M059J (cell line): ENCODE data around the gene DLG1. TPM values are rescaled to one million over a fixed set of nuclear protein-coding genes. Genes with fewer than 3 reads are reported as not detected.

ENCODE experiments used
- DNase-seq: peaks from one replicate; pipeline ENCODE4 v3.0.0-alpha.2; 2012; ENCODE audit warnings: low read depth
- total RNA-seq: library from RNA; depleted of rRNA; stranded (reverse); fragments of >200 nt; shearing (Covaris generic); gene quantifications from 2 replicates; pipeline ENCODE4 v1.2.3, GENCODE V29; 2014

The DLG1 gene
- total RNA-seq, 1 experiment from 2014 or later, result 99.0 TPM

DNA sequence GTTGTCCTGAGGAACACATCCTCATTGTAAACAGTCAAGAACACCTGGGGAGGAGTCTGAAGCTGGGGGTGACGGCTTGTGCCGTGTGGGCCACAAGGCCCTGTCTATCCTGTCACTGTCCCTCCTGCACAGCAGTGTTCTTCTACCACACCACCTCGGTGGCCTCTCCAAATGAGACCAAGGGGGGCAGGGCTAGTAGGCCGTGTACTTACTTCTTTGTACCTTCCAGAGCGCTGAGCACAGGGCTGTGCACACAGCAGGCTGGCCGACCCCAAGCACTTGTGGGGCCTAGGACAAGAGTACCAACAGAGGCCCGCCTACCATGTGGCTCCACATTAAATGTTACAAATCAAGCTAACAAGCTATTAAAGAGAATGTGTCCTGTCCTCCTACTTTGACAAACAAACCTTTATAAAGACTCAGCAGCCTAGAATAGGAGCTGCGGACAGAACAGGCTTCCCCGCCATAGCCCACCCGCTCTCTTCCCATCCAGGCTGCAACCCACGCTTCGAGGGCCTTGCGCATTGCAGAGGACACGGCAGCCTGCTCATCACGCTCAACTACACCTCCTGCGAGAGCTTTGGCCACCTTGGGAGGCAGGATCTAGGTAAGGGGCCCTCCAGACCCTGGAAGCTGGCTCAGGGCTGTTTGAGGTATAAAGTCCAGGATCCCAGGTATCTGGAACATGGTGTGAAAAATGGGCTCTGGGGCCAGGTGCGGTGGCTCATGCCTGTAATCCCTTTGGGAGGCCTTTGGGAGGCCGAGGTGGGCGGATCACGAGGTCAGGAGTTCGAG lies 299.2 kb downstream of the DLG1 start:
- DNase-seq, result no peak

DNA sequence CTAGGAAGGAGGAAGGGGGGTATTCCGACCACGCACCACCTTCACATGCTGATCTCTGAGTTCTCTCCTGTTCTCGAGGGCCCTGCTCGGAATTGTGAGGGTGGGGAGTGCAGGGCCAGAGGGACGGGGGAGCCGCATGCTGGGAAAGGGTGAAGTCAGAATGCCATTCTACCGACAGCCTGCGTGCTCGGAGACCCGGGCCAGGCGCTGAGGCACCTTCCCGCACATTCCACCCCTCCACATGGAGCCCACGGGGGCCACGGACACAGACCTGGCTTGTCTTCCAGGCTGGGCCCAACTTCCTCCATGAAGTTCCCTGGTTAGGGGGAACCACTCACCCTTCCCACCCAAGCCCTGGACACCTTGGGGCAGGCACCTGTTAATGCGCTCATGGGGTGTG lies 301.1 kb downstream of the DLG1 start:
- no peak for DNase-seq

DNA sequence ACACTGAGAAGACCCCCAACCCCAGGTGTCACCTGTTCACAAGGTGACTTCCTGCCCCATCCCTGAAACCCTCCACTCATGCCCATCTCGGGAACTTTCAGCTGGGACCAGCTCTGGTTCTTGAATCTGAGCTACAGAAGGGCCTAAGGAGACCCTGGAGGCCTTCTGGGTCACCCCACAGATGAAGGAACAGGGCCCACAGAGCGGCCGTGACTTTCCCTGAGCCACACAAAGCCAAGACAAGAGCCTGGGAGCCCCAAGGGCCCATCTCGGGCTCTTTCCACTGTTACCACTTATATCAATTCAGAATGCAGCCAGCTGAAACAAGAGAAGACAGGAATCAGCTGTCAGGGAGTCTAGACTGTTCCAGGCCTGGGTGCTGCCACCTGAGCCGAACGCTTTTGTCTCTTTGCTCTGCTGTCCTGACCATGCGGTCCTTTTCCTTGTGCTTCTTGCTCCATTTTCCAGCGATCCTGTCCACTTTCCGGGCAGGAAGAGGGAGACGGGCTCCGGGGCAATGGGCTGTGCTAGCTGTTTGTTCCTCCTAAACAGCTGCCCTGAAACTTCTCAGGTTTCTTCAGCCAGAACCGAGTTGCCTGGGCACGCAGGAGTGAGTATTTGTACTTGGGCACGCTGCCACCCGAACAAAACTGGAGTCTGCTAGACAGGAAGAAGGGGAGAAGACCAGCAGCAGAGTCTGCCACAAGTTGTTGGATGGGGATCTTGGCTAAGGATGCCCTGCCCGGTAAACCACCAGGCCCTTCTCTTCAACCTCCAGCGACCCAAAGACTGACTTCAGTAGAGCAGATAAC lies 301.8 kb downstream of the DLG1 start:
- no peak for DNase-seq

DNA sequence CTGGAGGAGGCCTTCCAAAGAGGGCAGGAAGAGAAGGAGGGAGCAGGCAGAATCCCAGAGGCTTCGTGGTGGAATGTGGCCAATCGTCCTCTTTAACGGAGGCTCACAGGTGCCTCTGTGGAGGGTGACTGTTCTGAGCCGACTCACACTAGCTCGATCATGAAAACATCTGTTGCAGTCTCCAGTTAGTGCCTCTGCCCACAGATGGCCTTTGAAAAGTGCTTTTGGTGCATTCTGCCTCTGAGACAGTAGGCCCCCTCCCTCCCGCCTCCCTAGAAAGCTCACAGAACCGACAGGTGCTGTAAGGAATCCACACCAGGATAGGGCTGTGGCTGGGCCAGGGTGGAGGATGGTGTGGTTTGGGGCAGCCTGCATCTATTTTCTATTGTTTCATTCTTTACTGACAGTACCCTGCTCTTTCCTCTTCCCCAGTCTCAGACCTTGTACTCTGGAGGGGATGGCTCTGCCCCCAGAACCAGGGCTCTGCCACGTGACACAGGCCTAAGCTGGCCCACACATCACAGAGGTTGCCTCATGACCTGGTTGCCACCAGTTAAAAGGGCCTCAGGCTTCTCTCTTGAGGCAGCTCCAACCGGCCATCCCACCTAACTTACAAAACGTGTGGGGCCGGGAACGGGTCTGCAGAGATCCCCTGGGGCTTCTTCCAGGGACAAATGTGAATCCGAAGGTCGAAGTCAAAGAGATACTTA lies 302.6 kb downstream of the DLG1 start:
- no peak for DNase-seq

DNA sequence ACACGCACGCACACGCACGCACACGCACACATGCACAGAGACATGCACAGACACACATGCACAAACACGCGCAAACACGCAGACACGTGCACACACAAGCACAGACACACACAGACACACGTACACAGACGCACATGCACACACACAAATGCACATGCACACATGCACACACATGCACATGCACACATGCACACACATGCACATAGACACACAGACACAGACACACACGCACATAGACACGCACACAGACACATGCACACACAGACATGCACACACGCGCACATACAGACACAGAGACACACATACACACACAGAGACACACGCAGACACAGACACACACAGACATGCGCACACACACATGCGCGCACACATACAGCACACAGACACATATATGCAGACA lies 303.4 kb downstream of the DLG1 start:
- no peak for DNase-seq

DNA sequence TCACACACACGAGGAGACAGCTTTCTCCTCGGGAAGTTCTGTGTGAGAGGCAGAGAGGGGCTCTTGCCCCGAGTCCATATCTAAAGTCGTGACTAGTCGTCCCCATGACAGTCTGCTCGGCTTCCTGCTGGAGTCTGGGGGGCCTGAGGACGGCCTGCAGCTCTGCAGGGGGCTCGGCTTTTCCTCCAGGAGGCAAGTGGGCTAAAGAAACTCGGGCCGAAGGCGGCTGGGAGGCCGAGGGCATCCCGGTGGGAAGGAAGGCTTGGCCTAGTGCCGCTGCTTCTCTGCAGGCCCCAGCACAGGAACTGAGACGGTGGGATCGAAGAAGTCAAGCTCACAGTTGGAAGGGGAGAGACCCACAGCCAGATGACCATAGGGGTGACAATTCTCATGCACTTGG lies 304.4 kb downstream of the DLG1 start:
- DNase-seq, result no peak
